Measurements from ENCODE around the gene GALNT16. TPM values are rescaled to one million over a fixed set of nuclear protein-coding genes. Genes with fewer than 3 reads are reported as not detected.

Gene GALNT16
- polyA plus RNA-seq, 4 donors, result 3.5 to 30.8 (median 4.6) TPM

DNA sequence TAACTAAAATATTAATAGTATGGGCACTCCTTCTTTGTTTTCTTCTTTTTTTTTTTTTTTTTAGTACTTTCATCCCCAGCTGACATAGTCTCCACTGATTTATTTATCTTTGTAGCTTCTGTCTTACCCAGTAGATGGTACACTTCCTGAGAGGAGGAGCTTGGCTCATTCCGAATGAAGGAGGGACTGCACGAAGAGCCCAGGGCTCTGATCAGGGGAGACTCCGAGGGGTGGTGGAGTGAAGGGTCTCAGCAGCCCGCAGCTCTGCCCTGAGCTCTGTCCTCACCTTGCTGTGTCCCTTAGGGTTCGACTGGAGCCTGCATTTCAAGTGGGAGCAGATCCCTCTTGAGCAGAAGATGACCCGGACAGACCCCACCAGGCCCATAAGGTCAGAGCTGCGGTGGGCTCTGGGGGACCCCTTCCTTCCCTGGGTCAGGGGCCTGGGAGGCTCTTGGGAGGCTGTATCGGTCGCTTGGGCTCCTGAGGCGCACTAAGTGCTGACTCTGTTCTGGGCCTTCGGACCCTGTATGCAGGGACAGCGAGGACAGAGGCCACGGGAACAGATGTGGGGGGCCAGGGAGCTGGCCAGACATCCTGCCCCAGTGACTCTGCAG is 72.9 kb downstream of the GALNT16 start:
- no peak for DNase-seq (ENCODE audit: low read depth in 4 of 4, low spot score in 3 of 4)

DNA sequence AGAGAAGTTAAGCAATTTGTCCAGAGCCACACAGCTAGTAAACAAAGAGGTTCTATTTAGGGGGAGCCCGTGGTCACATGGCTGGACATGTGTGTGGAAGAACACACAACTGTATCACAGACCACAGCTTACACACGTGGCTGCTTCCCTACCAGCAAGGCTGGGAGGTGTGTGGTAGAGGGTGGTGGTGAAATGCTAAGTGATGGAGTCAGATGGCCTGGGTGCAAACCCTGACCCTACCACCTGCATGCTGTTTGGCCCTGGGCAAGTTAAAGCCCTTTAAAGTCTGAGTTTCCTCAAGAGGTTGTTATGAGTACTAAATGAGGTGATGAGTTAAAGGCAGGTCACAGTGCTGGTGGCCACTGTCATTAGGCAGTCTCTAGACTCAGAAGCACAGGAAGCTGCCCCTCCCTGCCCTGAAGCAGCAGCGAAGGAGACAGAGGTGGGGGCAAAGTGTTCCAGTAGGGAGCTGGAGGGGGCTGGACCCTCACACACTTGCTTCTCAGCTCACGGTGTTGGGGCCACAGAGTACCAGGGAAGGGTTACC is 73.9 kb downstream of the GALNT16 start:
- no peak for DNase-seq (ENCODE audit: low read depth in 4 of 4, low spot score in 3 of 4)

DNA sequence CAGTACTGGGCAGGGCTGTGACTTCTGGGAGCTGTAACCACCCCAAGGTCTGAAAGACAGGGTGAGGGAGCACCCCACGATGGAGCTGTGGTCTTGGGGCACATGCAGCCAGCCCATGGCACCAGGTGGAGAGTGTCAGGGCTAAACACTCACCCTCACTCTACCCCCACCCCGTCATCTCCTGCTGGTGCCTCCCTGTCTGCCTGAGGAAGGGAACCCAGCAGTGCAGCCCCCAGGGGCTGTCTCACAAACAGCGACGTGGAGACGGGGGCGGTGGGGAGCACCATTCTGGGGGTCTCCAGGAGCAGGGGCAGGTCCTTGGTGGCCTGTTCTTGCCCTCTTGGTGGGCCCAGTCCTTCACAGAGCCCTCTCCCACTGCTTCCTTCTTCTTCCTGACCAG is 74.6 kb downstream of the GALNT16 start:
- DNase-seq (ENCODE audit: low read depth in 4 of 4, low spot score in 3 of 4), result no peak

DNA sequence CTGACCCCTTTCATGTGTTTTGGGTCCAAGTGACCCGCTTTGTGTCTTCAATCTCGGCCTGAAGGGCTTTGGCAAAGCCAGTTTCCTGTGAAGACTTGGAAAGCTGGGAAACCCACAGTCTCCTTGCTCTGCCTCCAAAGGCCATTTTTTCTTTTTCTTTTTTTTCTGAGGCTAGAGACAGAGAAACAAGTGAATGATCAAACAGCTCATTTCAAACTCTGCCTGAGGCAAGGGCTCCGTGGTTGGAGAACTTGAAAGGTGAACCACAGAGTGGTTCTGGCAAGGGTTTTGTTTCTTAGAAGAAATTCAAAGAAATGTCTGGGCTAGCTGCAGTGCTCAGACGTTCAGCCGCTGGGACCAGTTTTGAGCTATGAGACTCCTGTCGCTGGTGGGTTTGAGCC is 75.4 kb downstream of the GALNT16 start:
- DNase-seq (ENCODE audit: low read depth in 4 of 4, low spot score in 3 of 4), result peak in 2 of 4 donors; percentile 16 to 40

DNA sequence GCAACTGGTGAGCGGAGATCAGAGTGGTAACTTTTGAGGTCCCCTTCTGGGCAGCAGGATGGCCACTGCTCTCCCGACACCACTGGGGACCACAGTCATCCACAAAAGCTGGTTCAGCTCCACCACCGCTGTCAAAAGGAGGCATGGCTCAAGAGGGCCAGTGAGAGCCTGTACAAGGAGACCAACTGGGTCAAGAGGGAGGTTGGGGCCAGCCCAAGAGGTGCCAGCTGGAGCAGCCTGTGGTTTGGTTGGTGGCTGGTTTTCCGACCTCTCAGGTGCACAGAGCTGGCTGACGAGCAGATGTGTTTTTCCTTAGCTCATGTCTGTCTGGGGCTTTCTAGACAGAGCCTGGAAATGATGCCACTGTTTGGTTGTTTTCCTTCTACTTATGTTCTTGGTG is 78.0 kb downstream of the GALNT16 start:
- no peak for DNase-seq (ENCODE audit: low read depth in 4 of 4, low spot score in 3 of 4)

DNA sequence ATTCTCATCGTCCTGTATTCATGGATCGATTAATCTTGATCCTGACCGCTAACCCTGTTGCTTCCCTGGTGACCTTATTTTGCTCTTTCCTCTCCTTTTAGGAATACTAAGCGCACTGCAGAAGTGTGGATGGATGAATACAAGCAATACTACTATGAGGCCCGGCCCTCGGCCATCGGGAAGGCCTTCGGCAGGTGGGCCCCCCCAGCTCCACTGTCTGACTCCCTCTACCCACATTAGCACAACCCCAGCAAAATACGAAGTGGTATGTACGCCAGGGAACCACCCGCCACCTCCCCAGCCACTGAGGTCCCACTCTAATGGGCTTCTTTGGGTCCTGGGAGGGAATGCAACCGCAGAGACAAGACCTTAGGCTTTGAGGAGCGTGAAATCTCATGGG is 79.5 kb downstream of the GALNT16 start:
- DNase-seq (ENCODE audit: low read depth in 4 of 4, low spot score in 3 of 4), result no peak

DNA sequence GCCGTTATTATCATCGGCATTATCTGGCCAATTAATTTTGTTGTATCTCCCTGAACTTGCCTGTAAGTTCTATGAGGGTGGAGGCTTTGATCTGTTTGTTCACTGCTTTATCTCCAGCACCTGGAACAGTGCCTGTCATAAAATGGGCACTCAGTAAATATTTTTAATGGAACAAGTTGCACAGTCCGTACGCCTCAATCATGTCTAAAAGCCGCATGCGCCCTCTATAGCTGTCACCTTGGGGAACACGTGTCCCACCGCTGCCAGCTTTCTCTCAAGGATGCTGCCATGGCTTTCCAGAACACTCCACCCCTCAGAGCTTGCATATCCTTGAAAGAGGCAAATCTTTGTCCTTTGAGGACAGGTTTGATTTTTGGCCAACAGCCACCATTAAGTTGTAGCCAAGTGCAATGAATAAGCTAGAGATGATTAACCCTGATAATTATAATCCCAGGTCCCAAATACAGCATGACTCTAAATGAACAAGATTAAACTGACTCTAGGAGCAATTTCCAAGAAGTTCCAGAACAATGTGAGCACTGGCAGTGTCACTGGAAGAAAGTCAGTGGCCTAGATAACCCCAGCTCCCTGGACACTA is 83.1 kb downstream of the GALNT16 start:
- no peak for DNase-seq (ENCODE audit: low read depth in 4 of 4, low spot score in 3 of 4)

DNA sequence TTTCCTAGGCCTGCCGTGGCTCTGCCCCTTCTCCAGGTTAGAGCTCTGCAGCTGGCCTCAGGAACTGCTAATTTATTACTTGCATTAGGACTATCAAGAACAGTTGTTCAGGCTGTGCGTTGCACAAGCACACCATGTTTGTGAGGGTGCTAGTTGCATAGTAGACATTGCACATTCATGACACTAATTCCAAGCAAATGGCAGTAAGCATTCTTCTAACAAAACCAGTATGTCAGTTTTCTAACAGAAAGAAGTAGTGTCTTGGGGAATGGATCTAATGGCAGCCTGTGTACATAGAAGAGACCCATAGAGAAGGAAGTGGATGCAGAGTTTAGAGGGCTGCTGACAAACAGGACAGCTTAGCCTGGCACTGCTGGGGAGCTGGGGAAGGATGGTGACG is 84.2 kb downstream of the GALNT16 start:
- no peak for DNase-seq (ENCODE audit: low read depth in 4 of 4, low spot score in 3 of 4)

DNA sequence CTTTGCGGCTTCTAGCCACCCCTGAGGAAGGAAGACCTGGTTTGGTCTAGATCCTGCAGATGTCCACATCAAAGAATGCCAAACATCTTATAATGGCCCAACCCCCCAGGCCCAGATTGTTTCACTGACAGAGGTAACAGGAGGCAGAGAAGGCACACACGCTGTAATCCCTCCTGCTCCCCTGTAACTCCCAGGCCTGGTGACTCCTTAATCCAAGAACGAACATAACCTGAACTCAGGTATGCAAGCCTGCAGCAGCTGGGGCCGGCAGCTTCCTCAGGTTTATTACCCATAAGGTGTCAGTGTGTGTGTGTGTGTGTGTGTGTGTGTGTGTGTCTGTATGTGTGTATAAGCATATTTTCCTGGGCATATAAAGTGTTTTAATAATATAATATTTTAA is 85.4 kb downstream of the GALNT16 start:
- DNase-seq (ENCODE audit: low read depth in 4 of 4, low spot score in 3 of 4), result no peak

DNA sequence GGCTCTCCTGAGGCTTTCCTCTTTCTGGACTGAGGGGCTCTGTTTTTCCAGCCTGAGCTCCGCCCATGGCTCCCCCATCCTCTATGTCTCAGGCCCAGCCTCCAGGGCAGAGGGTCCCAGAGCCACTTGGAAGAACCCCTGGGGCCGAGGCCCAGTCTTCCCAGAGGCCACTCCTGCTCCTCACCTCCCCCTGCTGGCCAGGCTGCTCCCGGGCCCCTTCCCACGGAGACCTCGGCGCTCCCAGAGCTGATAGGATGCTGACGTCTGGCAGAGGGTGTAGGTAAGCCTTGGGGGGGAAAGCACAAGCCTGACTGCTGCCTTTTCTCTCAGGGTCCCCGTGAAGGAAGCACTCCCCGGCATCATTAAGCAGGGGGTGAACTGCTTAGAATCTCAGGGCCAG is 86.8 kb downstream of the GALNT16 start:
- DNase-seq (ENCODE audit: low read depth in 4 of 4, low spot score in 3 of 4), result no peak

DNA sequence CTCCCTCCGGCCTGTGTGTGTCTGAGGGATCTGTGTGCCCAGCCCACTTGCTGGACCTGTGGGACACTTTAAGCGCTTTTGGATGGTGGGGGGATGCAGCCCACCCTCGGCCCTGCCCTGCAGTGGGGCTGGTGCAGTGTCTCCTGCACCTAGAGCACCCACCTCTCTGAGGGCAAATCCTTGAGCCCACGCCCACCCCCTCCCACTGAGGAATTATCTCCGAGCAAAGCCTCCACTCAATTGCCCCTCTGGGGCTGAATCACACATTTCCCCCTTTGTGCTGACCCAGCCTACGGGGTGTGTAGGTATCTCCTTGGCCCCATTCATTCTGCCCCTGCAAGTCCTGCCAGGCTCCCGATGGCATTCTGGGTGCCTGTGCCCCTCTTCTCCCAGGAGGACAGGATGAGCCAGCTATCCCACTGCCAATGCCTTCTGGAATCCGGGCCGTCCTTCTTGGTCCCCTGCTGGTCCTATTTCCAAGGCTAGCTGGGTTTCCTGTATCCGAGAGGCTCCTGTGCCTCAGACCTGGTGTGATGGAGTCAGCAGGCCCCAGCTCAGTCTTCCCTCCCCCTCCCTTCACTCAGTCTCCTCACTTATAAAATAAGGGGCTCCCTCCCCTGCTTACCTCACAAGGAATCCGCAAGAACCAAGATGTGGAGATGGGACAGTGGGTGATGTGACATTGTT is 89.3 kb downstream of the GALNT16 start:
- no peak for DNase-seq (ENCODE audit: low read depth in 4 of 4, low spot score in 3 of 4)

DNA sequence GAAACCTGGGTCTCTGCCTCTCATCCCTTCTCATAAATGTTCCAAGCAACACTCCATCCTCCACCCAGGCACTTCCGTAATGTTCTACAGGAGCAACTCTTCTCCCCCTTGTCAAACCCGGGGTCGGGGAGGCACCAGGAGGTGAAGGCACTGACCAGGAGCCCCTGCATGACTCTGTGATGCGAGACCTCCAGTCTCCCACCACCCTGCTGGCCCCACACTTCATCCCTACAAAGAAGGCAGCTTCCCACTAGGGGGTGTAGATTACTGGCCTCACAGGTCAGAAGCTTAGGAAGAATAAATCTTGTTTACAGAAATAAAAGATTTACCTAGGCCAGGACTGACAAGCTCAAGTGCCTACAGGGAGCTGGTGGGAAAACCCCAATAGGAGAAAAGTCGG is 90.9 kb downstream of the GALNT16 start:
- DNase-seq (ENCODE audit: low read depth in 4 of 4, low spot score in 3 of 4), result no peak

DNA sequence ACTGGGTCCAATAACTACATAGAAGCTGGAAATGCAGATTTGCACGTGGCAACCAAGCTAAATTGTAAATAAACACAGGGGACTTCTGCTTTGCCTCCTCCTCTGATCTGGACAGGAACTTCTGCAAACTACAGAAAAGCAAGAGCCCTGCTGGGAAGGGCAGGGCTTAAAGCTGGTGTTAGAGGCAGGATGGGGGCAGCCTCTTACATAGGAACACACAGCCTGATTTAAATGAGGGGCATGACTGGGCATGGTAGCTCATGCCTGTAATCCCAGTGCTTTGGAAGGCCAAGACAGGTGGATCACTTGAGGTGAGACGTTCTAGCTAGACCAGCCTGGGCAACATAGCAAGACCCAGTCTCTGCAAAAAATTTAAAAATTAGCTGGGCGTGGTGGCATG is 91.4 kb downstream of the GALNT16 start:
- DNase-seq (ENCODE audit: low read depth in 4 of 4, low spot score in 3 of 4), result no peak

DNA sequence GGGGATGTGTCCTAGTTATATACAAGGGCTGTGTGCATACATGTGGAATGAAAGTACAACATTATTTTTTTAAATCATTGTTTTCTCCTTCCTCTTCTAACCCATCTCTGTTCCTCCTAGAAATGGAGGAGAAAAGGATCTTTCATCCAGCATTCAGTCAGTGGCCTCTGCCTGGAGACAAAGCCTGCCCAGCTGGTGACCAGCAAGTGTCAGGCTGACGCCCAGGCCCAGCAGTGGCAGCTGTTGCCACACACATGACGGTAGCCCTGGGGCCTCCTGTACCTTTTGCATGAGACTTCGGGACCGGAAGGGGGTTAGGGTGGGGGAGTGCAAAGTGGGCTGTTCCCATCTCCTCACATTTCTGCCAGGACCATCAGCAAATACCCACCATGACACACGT is 92.0 kb downstream of the GALNT16 start:
- no peak for DNase-seq (ENCODE audit: low read depth in 4 of 4, low spot score in 3 of 4)

DNA sequence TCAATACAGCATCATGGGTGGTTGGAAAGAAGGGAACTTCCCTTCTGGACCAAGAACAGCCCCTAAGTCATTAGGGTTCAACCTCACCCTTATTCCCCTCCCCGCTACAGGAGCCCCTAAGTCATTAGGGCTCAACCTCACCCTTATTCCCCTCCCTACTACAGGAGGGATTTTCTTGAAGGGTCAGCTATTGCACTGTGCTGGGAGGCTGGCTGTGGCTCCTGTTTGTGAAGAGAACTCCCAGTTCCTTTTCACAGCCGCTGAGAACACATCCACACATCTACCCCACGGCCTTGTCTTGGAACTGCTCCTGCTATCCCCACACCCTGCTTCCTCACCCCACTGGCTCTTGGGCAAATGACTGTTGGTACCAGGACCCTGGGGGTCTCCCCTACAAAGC is 93.2 kb downstream of the GALNT16 start:
- no peak for DNase-seq (ENCODE audit: low read depth in 4 of 4, low spot score in 3 of 4)

DNA sequence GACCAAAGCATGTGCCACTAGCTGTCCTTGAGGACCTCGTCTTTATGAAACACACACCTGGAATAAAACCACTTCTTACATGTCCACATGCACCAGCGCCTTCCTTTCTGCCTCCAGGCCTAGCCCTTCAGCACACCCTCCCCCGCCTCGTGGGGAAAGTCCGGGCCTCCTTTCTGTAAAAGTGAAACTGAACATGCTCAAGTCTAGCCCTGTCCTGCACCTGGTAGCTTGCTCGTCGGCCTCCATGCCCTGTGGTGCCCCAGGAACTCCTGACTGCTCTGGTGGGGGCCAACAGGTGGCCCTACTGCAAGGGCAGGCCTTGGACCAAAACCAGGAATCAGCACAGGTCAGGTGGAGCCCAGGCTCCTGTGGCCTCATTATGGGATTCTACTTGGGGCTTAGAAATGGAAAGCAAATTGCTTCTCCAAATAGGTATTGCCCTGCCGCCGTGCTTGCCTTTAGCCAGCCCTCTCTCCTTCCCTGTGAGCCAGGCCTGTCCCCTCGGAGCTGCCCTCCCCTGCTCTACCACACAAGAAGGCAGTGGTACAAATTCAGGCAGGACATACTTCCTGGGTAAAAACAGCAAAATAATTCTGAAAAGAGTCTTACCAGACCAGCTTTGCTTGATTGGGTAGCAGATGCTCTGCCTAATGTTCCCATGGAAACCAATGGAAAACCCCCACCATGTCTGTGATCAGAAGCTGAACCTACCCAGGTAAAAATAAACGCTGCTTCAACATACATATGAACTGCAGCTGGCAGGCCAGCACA is 94.6 kb downstream of the GALNT16 start:
- DNase-seq (ENCODE audit: low read depth in 4 of 4, low spot score in 3 of 4), result no peak

DNA sequence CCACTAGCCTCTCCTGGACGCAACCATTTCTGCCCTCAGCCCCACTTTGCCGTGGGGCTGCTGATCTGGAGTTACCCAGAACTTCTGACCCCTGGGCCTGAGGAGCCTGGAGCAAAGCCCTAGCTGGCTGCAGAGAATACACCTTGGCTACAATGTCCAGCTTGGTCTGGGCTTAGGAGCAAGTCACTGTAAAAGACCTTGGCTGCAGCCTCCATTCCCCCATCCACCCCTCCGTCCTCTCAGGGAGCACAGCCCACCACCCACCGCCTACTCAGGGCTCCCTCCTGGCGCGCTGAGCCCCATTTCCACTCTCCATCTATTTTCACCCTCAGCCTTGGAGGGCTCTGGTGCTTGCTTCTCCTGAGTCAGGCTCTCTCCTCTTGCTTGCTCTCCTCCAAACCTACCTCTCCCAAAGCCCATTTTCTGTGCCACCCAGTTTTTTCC is 95.2 kb downstream of the GALNT16 start:
- DNase-seq (ENCODE audit: low read depth in 4 of 4, low spot score in 3 of 4), result no peak

DNA sequence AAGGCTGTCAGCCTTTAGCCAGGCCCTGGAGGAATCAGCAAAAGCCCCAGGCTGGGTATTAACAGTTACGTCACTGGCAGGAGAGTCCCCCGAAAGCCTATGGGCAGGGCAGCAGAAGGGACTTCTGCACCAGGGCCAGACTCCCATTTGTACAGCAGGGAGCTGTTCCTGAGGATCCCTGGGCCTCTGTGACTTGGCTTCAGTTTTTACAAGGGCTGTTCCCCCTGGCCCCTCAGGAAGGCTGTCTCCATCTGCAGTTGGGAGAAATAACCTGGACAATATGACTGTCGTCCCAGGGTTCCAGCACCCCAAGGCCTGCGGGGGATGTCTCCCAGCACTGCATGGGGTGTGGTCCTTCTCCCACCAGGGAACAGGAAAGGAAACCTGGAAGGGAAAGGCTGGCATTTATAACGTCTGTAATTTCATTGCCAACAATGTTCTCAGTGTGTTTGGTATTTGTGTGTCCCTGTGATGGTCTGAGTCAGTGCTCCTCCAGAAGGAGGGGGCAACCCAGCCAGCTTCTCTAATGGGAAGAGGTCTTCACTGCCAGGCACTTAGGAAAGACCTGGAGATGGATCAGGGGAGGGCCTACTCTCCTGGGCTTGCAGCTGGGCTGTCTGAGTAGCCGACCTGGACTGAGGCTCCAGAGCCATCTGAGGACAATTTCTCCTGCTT is 95.8 kb downstream of the GALNT16 start:
- DNase-seq (ENCODE audit: low read depth in 4 of 4, low spot score in 3 of 4), result no peak

DNA sequence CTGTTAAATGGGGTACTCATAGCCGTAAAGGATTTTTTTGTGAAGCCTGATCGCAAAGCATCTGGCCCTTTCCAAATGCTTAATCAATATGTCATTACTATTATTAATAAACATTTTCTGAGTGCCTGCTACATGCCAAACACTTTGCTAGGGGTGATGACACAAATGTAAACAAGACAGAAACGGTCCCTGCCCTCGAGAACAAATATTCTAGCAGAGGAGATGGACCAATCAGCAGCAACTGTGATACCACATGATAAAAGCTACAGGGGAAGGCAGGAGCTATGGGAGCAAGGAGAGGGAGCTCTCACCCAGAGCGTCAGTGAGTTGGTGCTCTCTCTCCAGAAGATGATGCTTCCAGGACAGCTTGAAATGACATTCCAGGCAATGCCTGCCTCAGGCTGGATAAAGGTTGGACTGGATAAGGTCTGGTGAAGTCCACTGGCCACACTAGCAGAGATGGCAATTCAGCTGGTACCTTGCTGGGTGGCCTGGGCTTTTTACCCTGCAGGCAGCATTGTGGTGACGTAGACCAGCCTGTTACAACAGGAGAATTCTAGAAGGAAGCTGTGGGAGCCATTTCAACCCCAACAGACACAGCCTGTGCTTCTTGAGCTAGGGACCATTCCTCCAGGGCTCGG is 97.1 kb downstream of the GALNT16 start:
- no peak for DNase-seq (ENCODE audit: low read depth in 4 of 4, low spot score in 3 of 4)

DNA sequence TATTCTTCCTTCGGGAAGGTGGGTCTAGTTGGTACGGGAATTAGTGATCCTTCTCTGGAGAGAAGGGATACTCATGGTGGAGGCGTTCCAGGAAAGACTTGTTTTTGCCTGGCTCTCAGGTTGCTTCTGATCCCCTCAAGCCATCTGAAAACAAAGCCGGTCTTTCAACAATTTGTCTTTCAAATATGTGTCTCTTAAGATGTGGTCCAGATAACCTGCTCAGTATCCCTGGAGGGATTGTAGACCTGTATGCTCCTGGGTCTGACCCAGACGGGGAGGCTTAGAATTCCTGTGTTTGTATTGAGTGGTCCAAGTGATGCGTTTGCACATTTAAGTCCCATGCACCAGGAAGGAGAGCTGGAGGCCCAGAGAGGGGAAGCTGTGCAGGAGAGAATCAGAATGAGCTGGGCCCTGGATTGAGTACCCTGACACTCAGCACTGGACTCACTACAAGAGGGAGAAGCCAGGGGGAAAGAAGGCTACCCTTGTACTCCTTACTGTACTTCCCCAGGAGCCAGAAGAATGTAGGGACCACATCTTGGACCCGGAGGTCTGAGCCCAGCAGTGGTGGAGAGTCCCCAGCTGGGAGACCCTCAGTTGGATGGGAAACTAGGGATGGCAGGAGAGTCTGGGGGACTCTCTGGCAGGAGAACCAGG is 97.7 kb downstream of the GALNT16 start:
- DNase-seq (ENCODE audit: low read depth in 4 of 4, low spot score in 3 of 4), result no peak
